Esophagus squamous epithelium (tissue), 5 donors: ENCODE results near the gene WDR48. TPM values are rescaled to one million over a fixed set of nuclear protein-coding genes. Genes with fewer than 3 reads are reported as not detected.

Source experiments
- DNase-seq: peaks from one replicate; lab custom pipeline; 2025; lab: John Stamatoyannopoulos, UW
- H3K27ac ChIP-seq, 4 donors: fragments of 200-600 bp; sonication (generic); one replicate each; pipeline ENCODE4 v1.5.1; 2016 to 2019; ENCODE audit warnings: mild to moderate bottlenecking in 1 of 4
- H3K27me3 ChIP-seq, 4 donors: fragments of 200-600 bp; sonication (generic); 1 replicate in 3 of 4; 2 replicates in 1 of 4; pipeline versions ENCODE4 v1.5.1 to v1.6.0; 2017 to 2021; ENCODE audit warnings: antibody characterized with exemption in 1 of 4
- H3K36me3 ChIP-seq, 3 donors: fragments of 200-600 bp; sonication (generic); one replicate each; pipeline ENCODE4 v1.5.1; 2016 to 2019
- H3K4me1 ChIP-seq, 3 donors: fragments of 200-600 bp; sonication (generic); one replicate each; pipeline ENCODE4 v1.5.1; 2017 to 2019
- H3K4me3 ChIP-seq, 4 donors: fragments of 200-600 bp; sonication (generic); 1 replicate in 3 of 4; 2 replicates in 1 of 4; pipeline ENCODE4 v1.5.1; 2016 to 2019; ENCODE audit warnings: mild to moderate bottlenecking in 2 of 4, moderate library complexity in 1 of 4
- H3K9me3 ChIP-seq, 3 donors: fragments of 200-600 bp; sonication (generic); one replicate each; pipeline ENCODE4 v1.5.1; 2016 to 2019
- CTCF ChIP-seq, 6 experiments: fragments of 450-650 bp in 4 of 6; fragments of 200-600 bp in 2 of 6; sonication (generic) in 2 of 6; IDR thresholded peaks; one replicate each; pipeline ENCODE4 v1.5.1; 2016 to 2019; ENCODE audit warnings: antibody characterized with exemption in 6 of 6, mild to moderate bottlenecking in 4 of 6, moderate library complexity in 4 of 6
- POLR2A ChIP-seq, 4 donors: fragments of 450-650 bp; IDR thresholded peaks; one replicate each; pipeline ENCODE4 v1.6.1; 2017; ENCODE audit warnings: antibody characterized with exemption in 4 of 4, mild to moderate bottlenecking in 4 of 4, moderate library complexity in 3 of 4
- WGBS, 2 donors: methylation state at CpG; one replicate each; pipeline ENCODE4 v1.1.5; 2018; 5-methylcytosine and 5-hydroxymethylcytosine counted together
- intact Hi-C: fragments of 100-400 bp; cut with DNase I; formaldehyde crosslinking; loops from one replicate; pipeline ENCODE4 v1.15.0; 2022
- total RNA-seq, 4 donors: library from RNA; depleted of rRNA; stranded (reverse); fragments of >200 nt; gene quantifications; one replicate each; pipeline ENCODE4 v1.1.0, GENCODE V29; 2016
- donor health status: DM: yes; HTN: yes; CAD: no.

The WDR48 gene
- total RNA-seq, 4 donors from 2014 or later = 9.7 to 25.9 (median 19.4) TPM

DNA sequence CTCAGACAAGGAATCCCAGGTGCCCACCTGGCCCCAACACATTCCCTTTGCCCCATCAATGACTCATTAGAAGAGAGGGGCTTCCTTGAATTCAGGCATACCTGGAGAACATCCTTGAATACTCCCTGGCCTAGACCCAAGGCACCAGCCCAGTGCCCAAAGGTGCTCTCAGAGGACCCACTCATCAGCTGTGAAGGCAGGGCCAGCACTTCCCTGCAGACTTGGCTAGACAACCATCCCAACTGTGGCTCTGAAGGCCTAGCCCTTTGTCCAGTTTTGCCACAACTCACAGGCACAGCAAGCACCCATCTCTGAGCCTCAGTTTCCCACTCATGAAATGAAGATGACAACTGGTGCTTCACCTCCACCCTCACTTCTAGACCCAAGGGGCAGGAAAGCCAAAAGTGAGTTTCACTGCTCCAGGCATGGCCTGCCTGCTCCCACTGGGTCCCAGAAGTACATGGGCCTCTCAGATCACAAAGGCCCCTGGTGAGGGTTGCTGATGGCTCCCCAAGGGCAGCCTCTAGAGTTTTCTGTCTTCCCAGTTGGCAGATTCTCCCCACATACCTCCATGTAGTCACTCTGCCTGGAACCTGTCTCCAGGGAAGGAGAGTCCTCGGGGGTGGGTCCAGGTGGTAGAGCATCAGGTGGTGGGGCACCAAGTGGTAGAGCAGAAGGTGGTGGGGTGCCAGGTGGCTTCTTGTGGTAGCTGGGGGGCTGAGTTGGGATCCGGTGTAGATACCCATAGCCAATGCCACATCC is 48.1 kb downstream of the WDR48 start:
- H3K4me3 ChIP-seq = no peak overlapping the region
- DNase-seq = no peak
- no CpG with 5 or more reads among the region's 2 CpGs for WGBS, 2 donors
- H3K9me3 ChIP-seq = no peaks in the 10 kb centered on the region
- no peaks in the 10 kb centered on the region for H3K27me3 ChIP-seq
- H3K4me1 ChIP-seq = peaks cover 8 to 40% (median 14%) of the 10 kb centered on the region in 3 donors
- no peak overlapping the region for H3K27ac ChIP-seq
- H3K36me3 ChIP-seq = peaks cover 29 to 68% (median 30%) of the 10 kb centered on the region in 3 donors
- intact Hi-C loops = loop anchor here (10.0 kb wide), 1 partner anchor 185 kb away; the partner anchor contains the start of gene CX3CR1
- no peak for TF ChIP-seq POLR2A (IDR thresholded peaks at IDR 0.05)
- no peak for TF ChIP-seq CTCF (IDR thresholded peaks at IDR 0.05)

DNA sequence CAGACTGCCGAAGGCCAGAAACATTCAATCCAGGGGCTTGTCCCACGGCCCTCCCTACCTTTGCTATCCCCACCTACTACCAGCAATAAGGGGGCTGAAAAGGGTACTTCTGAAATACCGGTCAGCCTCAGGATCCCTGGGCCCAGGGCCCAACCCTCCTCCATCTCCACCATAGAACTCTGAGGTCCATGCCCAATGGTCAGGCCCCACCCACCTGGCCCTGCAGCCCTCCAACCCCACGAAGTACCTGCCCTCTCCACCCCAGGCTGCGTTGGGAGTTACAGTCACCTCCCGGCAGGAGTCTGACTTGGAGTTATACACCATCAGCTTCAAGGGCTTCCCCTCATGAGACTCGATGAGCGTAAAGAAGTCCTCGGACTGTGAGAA is 48.7 kb downstream of the WDR48 start:
- Histone ChIP-seq H3K4me3 (no peak overlapping the region), H3K4me1 (peaks cover 8 to 46% (median 19%) of the 10 kb centered on the region in 3 donors), H3K27me3 (no peaks in the 10 kb centered on the region), H3K36me3 (peaks cover 28 to 62% (median 29%) of the 10 kb centered on the region in 3 donors), H3K27ac (no peak overlapping the region), H3K9me3 (no peaks in the 10 kb centered on the region)
- intact Hi-C loops = loop anchor here (10.0 kb wide), 1 partner anchor 184 kb away; the partner anchor contains the start of gene CX3CR1
- DNase-seq = no peak
- TF ChIP-seq CTCF (IDR thresholded peaks at IDR 0.05) (no peak), POLR2A (IDR thresholded peaks at IDR 0.05) (no peak)
- WGBS, 2 donors = 67 to 93% methylated on average over 3 to 5 of the region's 9 CpGs

DNA sequence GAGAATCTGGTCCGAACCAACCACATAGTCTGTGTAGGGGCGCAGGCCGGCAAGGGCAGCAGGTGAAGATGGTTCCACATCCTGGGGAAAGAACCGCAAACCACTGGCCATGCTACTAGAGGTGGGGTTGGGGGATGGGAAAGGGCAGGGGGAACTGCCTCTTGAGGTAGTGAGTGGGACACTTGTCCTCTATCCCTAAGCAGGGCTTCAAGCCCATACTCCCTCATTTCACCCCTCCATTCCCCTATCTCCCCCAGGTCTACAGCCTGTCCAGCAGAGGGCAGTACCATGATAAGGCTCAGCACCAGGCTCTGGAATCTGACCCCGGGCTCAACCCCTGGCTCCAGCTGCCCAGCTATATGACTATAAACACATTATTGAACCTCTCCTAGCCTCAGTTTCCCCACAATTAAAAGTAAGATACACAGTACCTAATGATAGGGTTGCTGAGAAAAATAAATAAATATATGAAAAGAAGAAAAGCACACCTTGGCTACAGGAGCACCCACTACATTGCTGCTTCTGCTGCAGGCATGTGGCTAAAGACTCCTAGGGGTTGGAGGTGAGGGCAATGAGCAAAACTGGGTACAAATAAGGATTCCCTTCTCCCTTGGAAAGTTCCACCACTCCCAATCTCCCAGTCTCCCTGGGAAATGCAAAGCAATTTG is 49.3 kb downstream of the WDR48 start:
- TF ChIP-seq CTCF (IDR thresholded peaks at IDR 0.05) (peak; percentile 53 to 68 (median 58)), POLR2A (IDR thresholded peaks at IDR 0.05) (no peak)
- H3K36me3 ChIP-seq = peaks cover 25 to 56% (median 29%) of the 10 kb centered on the region in 3 donors
- intact Hi-C loops = loop anchor here (10.0 kb wide), 1 partner anchor 184 kb away; the partner anchor contains the start of gene CX3CR1
- peaks cover 10 to 52% (median 22%) of the 10 kb centered on the region in 3 donors for H3K4me1 ChIP-seq
- H3K4me3 ChIP-seq = no peak overlapping the region
- no peak for DNase-seq
- H3K27me3 ChIP-seq = no peaks in the 10 kb centered on the region
- H3K9me3 ChIP-seq = no peaks in the 10 kb centered on the region
- peak overlapping the region in 1 of 4 donors; percentile 43 for H3K27ac ChIP-seq
- WGBS, 2 donors = 0 to 67% methylated on average over 1 to 3 of the region's 5 CpGs

DNA sequence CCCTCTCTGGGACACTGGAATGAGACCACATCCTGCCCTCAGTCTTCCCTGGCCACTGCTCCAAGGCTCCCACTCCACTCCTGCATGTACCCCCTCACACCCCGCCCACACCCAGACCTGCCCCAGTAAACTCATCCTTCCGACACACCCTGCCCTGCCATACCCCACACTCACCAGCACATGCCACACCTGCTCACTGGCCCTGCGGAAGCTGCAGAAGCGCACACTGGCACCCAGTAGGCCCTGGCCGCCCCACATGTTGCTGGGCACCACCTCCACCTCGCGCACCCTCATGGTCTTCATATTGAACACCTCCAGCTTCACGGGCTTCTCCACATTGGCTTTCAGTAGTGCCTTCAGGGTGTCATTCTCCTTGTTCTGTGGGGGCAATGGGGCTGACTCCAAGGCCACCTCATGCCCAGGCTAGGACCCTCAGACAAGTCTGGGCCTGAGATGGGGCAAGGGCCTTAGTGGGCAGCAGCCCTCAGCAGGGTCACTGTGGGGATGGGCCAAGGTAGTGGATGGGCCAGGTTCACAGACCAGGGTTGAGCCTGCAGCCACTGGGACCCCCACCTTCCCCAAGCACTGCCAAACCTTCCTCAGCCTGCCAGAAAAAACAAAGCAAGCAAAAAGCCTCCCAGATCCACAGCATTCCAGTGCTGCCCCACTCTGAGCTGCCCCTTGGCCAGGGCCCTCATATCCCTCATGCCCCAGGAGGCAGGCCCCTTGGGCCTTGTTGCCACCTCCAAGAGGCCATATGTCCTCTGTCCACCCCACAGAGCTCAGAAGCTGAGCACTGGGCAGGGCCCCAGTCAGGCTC is 50.9 kb downstream of the WDR48 start:
- TF ChIP-seq POLR2A (IDR thresholded peaks at IDR 0.05) = no peak
- no peak for TF ChIP-seq CTCF (IDR thresholded peaks at IDR 0.05)
- intact Hi-C loops = loop anchor here (10.0 kb wide), 1 partner anchor 182 kb away; the partner anchor contains the start of gene CX3CR1
- H3K27ac ChIP-seq = peak overlapping the region in 2 of 4 donors; percentile 1 to 2
- peaks cover 18 to 60% (median 23%) of the 10 kb centered on the region in 3 donors for H3K4me1 ChIP-seq
- no peak overlapping the region for H3K4me3 ChIP-seq
- no peak for DNase-seq
- H3K9me3 ChIP-seq = no peaks in the 10 kb centered on the region
- H3K36me3 ChIP-seq = peaks cover 21 to 40% (median 25%) of the 10 kb centered on the region in 3 donors
- no peaks in the 10 kb centered on the region for H3K27me3 ChIP-seq
- WGBS, 2 donors = 90 to 91% methylated on average over 8 of the region's 8 CpGs
